T-helper 1 cell treated with Interleukin-12 subunit alpha and Interleukin-12 subunit beta and Interleukin-4 antibody, amounts not matched to agents 30 μg/mL and 1 μg/mL, for 36 hours (primary cell): Measurements from ENCODE around the gene NADSYN1.
A peak's percentile ranks its signal among the peaks of the same experiment; 100 is the strongest.
"Not testable (repeated sequence)": the region's sequence is repeated elsewhere in the genome, so short reads cannot be mapped to it uniquely, and the experiment has no call there.

Source experiments
- H3K27ac Mint-ChIP-seq: one replicate; pipeline ENCODE4 v1.8.0; 2021; ENCODE audit warnings: mild to moderate bottlenecking, mixed read lengths
- H3K27me3 Mint-ChIP-seq: one replicate; pipeline ENCODE4 v1.8.0; 2021; ENCODE audit warnings: low read depth, mixed read lengths
- H3K36me3 Mint-ChIP-seq: one replicate; pipeline ENCODE4 v1.8.0; 2021; ENCODE audit warnings: low read depth, mixed read lengths
- H3K4me1 Mint-ChIP-seq: one replicate; pipeline ENCODE4 v1.8.0; 2021; ENCODE audit warnings: low read depth, mixed read lengths
- H3K4me3 Mint-ChIP-seq: one replicate; pipeline ENCODE4 v1.8.0; 2021; ENCODE audit warnings: mild to moderate bottlenecking, moderate library complexity, mixed read lengths
- H3K9me3 Mint-ChIP-seq: one replicate; pipeline ENCODE4 v1.8.0; 2021; ENCODE audit warnings: mixed read lengths

NADSYN1 gene

GRCh38 chr11:71453037-71453917, at the start of gene NADSYN1:
Gene NADSYN1 (plus strand): TSS chr11:71453203. CDS start chr11:71453297, 94 bp downstream.
- Mint-ChIP-seq H3K27me3 (no peaks in the 10 kb centered on the region), H3K36me3 (peaks cover 26% of the 10 kb centered on the region), H3K4me3 (peak within 1 kb of the TSS; percentile 91), H3K4me1 (peaks cover 54% of the 10 kb centered on the region), H3K9me3 (no peaks in the 10 kb centered on the region), H3K27ac (peak within 1 kb of the TSS; percentile 91)

GRCh38 chr11:71404209-71404608, 48.8 kb upstream of the NADSYN1 start:
- Mint-ChIP-seq H3K27ac (no peak overlapping the region), H3K36me3 (no peaks in the 10 kb centered on the region), H3K4me3 (no peak overlapping the region), H3K4me1 (no peaks in the 10 kb centered on the region), H3K9me3 (no peaks in the 10 kb centered on the region), H3K27me3 (no peaks in the 10 kb centered on the region)

GRCh38 chr11:71406681-71407080, 46.3 kb upstream of the NADSYN1 start:
- Mint-ChIP-seq H3K27me3 (no peaks in the 10 kb centered on the region), H3K27ac (no peak overlapping the region), H3K4me1 (no peaks in the 10 kb centered on the region), H3K36me3 (no peaks in the 10 kb centered on the region), H3K4me3 (no peak overlapping the region), H3K9me3 (no peaks in the 10 kb centered on the region)

- Mint-ChIP-seq H3K4me3 (no peak overlapping the region), H3K27me3 (no peaks in the 10 kb centered on the region), H3K4me1 (no peaks in the 10 kb centered on the region), H3K9me3 (no peaks in the 10 kb centered on the region), H3K36me3 (no peaks in the 10 kb centered on the region), H3K27ac (no peak overlapping the region)
These were observed 45.6 kb upstream of the NADSYN1 start for GRCh38 chr11:71407356-71407755.

- H3K27me3 Mint-ChIP-seq: no peaks in the 10 kb centered on the region
- H3K4me1 Mint-ChIP-seq: no peaks in the 10 kb centered on the region
- H3K36me3 Mint-ChIP-seq: no peaks in the 10 kb centered on the region
- H3K9me3 Mint-ChIP-seq: no peaks in the 10 kb centered on the region
- H3K27ac Mint-ChIP-seq: no peak overlapping the region
- H3K4me3 Mint-ChIP-seq: no peak overlapping the region
These were observed 44.2 kb upstream of the NADSYN1 start for GRCh38 chr11:71408826-71409225.

- no peaks in the 10 kb centered on the region for H3K9me3 Mint-ChIP-seq
- H3K27ac Mint-ChIP-seq: no peak overlapping the region
- H3K27me3 Mint-ChIP-seq: no peaks in the 10 kb centered on the region
- H3K36me3 Mint-ChIP-seq: no peaks in the 10 kb centered on the region
- H3K4me3 Mint-ChIP-seq: no peak overlapping the region
- no peaks in the 10 kb centered on the region for H3K4me1 Mint-ChIP-seq
These were observed 42.5 kb upstream of the NADSYN1 start for GRCh38 chr11:71410363-71410966.

GRCh38 chr11:71414645-71415044, 38.4 kb upstream of the NADSYN1 start:
- Mint-ChIP-seq H3K4me1 (no peaks in the 10 kb centered on the region), H3K4me3 (no peak overlapping the region), H3K36me3 (no peaks in the 10 kb centered on the region), H3K27ac (no peak overlapping the region), H3K9me3 (no peaks in the 10 kb centered on the region), H3K27me3 (no peaks in the 10 kb centered on the region)

GRCh38 chr11:71418643-71419042, 34.4 kb upstream of the NADSYN1 start:
- Mint-ChIP-seq H3K36me3 (no peaks in the 10 kb centered on the region), H3K27me3 (no peaks in the 10 kb centered on the region), H3K27ac (no peak overlapping the region), H3K4me3 (no peak overlapping the region), H3K9me3 (no peaks in the 10 kb centered on the region), H3K4me1 (no peaks in the 10 kb centered on the region)

- Mint-ChIP-seq H3K9me3 (no peaks in the 10 kb centered on the region), H3K27me3 (no peaks in the 10 kb centered on the region), H3K4me3 (no peak overlapping the region), H3K4me1 (no peaks in the 10 kb centered on the region), H3K36me3 (no peaks in the 10 kb centered on the region), H3K27ac (no peak overlapping the region)
These were observed 32.4 kb upstream of the NADSYN1 start for GRCh38 chr11:71420455-71421241.

GRCh38 chr11:71421392-71421950, 31.5 kb upstream of the NADSYN1 start:
- no peaks in the 10 kb centered on the region for H3K9me3 Mint-ChIP-seq
- no peaks in the 10 kb centered on the region for H3K36me3 Mint-ChIP-seq
- no peaks in the 10 kb centered on the region for H3K4me1 Mint-ChIP-seq
- H3K27me3 Mint-ChIP-seq: no peaks in the 10 kb centered on the region
- no peak overlapping the region for H3K4me3 Mint-ChIP-seq
- H3K27ac Mint-ChIP-seq: no peak overlapping the region

GRCh38 chr11:71422318-71422717, 30.7 kb upstream of the NADSYN1 start:
- H3K27ac Mint-ChIP-seq, H3K27me3 Mint-ChIP-seq, H3K4me1 Mint-ChIP-seq, H3K36me3 Mint-ChIP-seq, H3K9me3 Mint-ChIP-seq, H3K4me3 Mint-ChIP-seq: not testable (repeated sequence)

- no peaks in the 10 kb centered on the region for H3K9me3 Mint-ChIP-seq
- no peaks in the 10 kb centered on the region for H3K36me3 Mint-ChIP-seq
- H3K4me3 Mint-ChIP-seq: no peak overlapping the region
- H3K4me1 Mint-ChIP-seq: no peaks in the 10 kb centered on the region
- no peaks in the 10 kb centered on the region for H3K27me3 Mint-ChIP-seq
- no peak overlapping the region for H3K27ac Mint-ChIP-seq
These were observed 29.7 kb upstream of the NADSYN1 start for GRCh38 chr11:71423181-71423790.

- Mint-ChIP-seq H3K36me3 (no peaks in the 10 kb centered on the region), H3K27ac (no peak overlapping the region), H3K9me3 (no peaks in the 10 kb centered on the region), H3K4me1 (peaks cover 4% of the 10 kb centered on the region), H3K4me3 (no peak overlapping the region), H3K27me3 (no peaks in the 10 kb centered on the region)
These were observed 27.6 kb upstream of the NADSYN1 start for GRCh38 chr11:71425409-71425808.

- no peaks in the 10 kb centered on the region for H3K36me3 Mint-ChIP-seq
- H3K4me3 Mint-ChIP-seq: no peak overlapping the region
- H3K27ac Mint-ChIP-seq: no peak overlapping the region
- no peaks in the 10 kb centered on the region for H3K27me3 Mint-ChIP-seq
- H3K4me1 Mint-ChIP-seq: peaks cover 4% of the 10 kb centered on the region
- H3K9me3 Mint-ChIP-seq: no peaks in the 10 kb centered on the region
These were observed 27.1 kb upstream of the NADSYN1 start for GRCh38 chr11:71425860-71426259.
